DMS79 treated with DMSO at 0.1 percent for 48 hours (cell line): ENCODE measurements around the gene MICALL1.

ENCODE experiments used
- DNase-seq: peaks from one replicate; lab custom pipeline; 2025; lab: John Stamatoyannopoulos, UW

MICALL1 gene

DNA sequence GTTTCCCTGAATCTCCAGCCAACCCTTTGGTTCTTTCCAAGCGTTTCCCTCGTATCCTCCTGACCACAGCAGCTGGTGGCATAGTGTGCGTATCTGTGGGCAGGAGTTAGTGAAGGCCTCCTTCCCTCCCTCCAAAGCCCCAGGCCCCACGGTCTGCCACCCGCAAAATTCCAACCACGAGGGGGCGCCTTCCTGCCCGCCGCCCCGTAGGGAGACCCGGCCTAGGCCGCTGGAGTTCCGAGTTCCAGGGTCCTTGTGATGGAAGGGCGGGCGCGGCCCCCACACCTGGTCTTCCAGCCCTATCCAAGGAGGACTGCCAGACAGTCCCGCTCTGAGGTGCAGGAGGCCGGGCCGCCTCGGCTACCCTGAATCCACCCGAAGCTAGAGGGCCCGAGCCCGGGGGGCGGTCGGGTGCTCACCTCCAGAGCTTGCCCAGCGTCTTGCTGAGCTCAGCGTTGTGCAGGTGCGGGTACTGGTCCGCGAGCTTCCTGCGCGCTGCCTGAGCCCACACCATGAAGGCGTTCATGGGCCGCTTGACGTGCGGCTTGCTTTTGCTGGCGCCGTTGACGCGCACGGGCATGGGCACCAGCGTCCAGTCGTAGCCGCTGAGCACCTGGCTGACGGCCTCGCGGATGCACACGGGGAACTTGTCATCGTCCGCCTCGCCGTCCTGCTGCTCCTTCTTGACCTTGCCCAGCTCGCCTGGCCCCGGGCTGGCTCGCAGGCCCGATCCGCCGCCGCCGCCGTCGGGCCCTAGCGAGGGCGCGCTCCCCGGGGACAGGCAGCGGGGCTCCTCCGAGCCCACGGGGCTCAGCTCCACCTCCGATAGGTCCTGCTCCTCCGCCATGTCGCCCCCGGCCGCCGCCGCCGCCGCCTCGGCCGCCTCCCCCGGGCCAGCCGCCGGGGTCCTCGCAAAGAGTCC is 77.1 kb downstream of the MICALL1 start:
- DNase-seq: no peak

DNA sequence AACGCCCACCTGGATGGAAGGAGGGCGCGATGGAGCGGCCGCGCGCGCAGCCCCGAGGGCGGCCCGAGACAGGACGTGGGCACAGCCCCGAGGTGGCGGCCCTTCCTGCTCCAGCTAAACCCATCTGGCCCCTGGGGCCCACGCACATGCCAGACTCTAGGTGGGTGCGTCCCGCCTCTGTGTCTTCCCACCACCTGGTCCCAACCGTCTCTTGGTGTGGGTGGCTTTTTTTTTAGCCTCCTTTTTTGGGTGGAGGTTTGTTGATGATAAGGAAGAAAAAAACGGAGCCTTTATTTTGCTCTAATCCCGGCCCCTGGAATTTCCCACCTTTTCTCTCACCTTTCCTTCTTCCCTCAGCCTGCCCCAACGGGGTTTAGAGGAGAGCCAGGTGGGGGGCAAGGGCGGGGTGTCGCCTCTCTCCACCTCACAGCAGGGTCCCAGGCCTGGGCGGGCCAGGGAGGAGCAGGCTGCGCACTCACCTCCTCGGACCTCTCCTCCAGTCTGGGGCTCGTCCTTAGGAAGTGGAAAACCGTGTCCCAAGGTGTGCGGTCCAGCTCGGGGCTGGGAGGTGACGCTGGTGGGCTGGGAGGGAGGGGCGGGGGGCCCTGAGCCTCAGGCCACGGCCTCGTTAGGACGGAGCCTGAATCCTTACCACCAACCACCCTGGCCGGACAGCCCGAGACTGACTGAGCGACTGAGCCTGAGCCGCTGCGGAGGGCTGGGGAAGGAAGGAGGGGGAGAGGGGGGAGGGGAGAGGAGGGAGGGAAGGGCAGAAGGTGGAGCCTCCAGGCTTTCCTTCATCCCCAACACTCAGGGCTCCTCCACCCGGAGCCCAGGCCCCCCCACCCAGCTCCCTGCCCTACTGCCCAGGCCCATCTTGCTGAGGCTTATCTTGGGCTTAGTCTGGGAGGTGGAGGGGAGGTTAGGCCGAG is 78.0 kb downstream of the MICALL1 start, which contains the start of gene SOX10:
SOX10 (minus strand) TSS at position 696 of the 932 bp plus-strand sequence. CDS start 771 bp downstream, outside the sequence.
- no peak for DNase-seq

GRCh38 chr22:37985050-37985585 is 79.0 kb downstream of the MICALL1 start:
- DNase-seq: no peak

GRCh38 chr22:37985751-37986281 is 79.7 kb downstream of the MICALL1 start:
- DNase-seq: no peak

- no peak for DNase-seq
These were observed 80.3 kb downstream of the MICALL1 start for GRCh38 chr22:37986371-37986770.

DNA sequence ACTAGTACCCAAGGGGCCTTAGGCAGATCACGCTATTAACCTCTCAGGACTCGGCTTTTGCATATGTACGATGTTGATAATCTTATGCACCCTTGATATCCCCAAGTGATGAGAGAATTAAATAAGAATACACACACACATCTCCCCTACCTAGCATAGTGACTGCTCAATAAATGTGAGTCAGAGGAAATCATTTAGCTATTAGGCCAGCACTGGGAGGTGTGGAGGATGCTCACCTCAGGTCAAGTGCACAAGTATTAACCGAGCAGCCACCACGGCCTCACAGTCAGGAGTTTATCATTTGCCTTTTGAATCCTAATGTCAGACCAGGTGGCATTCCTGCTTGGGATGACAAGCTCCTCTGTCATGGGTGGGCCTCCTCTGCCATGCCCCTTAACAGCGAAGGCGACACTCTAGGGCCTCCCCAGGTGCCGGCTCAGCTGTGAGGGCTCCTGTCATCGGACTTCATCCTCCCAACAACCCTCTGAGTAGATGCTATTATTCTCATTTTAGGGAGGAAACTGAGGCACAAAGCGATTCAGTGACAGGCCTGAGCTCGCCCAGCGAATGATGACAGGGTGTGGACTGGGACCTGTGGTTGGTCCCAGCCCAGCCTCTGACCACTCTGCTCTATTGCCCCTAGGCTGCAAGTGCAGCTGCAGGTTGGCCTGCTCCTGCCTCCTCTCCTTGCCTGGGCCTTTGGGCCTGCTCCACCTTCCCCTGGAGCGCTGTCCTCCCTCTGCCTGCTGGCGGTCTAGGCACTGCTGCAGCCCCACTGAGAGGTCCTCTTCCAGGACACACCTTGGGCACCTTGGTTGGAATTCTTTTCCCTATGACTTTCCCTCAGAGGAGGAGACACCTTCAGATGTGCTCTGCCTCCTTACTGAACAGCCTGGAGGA is 83.3 kb downstream of the MICALL1 start:
- DNase-seq: no peak

- DNase-seq: no peak
These were observed 84.2 kb downstream of the MICALL1 start for GRCh38 chr22:37990301-37990700.

DNA sequence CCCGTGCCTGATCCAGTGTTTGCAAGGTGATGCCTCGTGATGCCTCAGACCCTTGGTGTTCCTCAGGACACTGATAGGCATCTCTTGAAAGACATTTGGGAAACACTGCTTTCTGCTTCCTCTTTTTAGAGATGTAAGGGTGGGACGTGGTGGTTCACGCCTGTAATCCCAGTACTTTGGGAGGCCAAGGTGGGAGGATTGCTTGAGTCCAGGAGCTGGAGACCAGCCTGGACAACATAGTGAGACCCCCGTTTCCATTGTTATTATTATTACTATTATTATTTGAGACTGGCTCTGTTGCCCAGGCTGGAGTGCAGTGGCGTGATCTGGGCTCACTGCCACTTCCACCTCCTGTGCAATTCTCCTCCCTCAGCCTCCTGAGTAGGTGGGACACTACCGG is 84.8 kb downstream of the MICALL1 start:
- no peak for DNase-seq

DNA sequence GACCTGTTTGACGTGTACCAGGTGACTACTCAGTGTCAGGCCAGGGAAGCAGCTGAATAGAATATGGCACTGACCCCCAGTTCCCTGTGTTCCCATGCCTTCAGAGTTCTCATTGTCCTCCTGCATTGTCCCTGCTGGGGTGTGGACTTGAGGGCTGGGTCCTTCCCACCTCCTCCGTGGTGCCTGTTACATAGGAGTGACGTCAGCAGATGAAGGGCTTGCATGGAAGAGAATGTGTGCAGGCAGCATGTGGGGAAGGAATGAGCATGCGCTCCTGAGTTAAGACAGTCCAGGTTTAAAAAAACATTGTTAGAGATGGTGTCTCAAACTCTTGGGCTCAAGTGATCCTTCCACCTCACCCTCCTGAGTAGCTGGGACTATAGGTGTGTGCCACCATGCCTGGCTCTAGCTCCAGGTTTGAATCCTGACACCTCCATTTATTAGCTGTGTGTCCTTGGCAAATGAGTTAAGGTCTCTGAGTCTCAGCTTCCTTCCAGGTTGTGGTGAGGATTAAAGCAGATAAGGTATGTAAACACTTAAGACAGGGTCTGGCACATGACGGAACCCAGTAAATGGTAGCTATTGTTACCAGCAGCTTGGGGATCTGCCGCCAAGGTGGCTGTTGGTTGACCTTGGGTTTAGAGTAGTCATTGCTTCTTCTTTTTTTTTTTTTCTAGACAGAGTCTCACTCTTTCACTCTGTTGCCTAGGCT is 85.8 kb downstream of the MICALL1 start:
- no peak for DNase-seq
